Measurements from ENCODE around the gene MAZ.

Gene MAZ

GRCh38 chr16:29809850-29810698 is 3.7 kb downstream of the MAZ start:
- peak in 1 of 2 donors; percentile 68 for DNase-seq

- no peak for DNase-seq
Observed at GRCh38 chr16:29810699-29811169, 4.4 kb downstream of the MAZ start.

GRCh38 chr16:29811170-29811895 is 5.0 kb downstream of the MAZ start:
- DNase-seq, result peak; percentile 82 to 84

- DNase-seq, result peak; percentile 36 to 70
Observed at GRCh38 chr16:29811896-29812665, 5.8 kb downstream of the MAZ start, which contains the start of gene PRRT2. Gene PRRT2 (plus strand): TSS chr16:29812193. CDS start chr16:29813055, 862 bp downstream.

DNA sequence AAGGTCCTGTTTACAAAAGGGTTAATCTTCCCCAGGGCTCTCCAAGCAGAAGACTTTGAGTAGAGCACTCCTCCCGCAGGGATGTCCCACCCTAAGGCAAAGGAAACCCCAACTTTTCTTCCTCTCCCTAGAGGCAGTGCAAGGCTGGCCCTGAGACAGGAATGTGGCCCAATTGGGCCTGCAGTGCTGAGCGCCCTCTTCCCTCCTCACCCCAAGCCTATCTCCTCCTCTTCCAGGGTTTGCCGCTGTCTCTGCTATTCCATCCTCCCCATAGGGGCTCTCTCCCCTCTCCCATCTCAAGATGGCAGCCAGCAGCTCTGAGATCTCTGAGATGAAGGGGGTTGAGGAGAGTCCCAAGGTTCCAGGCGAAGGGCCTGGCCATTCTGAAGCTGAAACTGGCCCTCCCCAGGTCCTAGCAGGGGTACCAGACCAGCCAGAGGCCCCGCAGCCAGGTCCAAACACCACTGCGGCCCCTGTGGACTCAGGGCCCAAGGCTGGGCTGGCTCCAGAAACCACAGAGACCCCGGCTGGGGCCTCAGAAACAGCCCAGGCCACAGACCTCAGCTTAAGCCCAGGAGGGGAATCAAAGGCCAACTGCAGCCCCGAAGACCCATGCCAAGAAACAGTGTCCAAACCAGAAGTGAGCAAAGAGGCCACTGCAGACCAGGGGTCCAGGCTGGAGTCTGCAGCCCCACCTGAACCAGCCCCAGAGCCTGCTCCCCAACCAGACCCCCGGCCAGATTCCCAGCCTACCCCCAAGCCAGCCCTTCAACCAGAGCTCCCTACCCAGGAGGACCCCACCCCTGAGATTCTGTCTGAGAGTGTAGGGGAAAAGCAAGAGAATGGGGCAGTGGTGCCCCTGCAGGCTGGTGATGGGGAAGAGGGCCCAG is 6.7 kb downstream of the MAZ start:
- DNase-seq, result no peak

- DNase-seq, result no peak
Observed at GRCh38 chr16:29813644-29814562, 7.6 kb downstream of the MAZ start.

- no peak for DNase-seq
Observed at GRCh38 chr16:29814592-29814991, 8.3 kb downstream of the MAZ start.

DNA sequence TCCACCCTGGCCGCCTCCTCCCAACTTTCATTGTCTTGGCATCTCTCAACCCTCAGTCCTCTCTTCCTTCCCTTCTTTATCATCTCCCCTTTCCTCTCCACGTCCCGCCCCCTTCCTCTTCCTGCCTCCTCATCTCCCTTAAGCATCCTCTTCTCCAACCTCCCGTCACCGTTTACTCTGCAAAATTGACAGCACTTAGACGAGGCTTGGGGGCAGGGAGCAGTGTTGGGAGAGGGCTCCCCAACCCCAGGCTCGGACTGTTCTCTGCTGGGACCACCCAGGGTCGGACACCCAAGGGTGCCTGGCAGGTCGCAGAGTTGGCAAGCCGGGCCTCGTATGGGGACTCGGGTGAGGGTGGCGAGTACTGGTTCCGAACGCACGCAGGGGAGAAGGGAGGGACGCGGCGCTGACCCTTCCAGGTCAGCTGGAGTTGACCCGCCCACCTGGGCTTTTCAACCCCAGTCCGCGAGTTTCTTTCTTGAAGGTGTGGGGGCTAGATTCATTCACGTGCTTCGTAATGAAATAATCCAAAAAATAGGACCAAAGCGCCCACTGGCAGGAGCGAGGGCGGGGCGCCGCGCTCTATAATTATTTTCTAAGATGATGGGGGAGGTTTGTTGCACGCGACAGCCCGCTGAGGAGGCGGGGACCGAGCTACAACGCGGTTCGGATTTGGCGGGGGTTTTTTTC is 8.8 kb downstream of the MAZ start:
- no peak for DNase-seq

GRCh38 chr16:29815793-29816693 is 9.7 kb downstream of the MAZ start, which contains the start of gene PAGR1:
Gene PAGR1 (plus strand): TSS chr16:29816152. CDS start chr16:29816526, 374 bp downstream.
- peak; percentile 100 for DNase-seq

- DNase-seq, result peak; percentile 35 to 58
Observed at GRCh38 chr16:29816694-29817441, 10.5 kb downstream of the MAZ start.

DNA sequence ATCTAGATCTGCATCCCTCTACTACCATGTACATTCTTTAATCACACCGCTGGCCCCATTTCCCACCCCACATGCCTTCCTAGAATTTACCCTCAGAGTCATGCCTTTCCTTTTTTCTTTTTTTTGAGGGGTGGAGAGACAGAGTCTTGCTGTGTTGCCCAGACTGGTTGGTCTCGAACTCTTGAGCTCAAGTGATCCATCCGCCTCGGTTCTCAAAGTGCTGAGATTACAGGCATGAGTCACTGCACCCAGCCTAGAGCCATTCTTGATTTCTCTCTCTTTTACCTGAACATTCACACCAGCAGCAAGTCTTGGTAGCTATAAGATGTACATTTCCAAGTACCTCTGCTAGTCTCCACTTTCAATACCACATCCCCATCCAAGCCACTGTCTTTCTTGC is 11.8 kb downstream of the MAZ start:
- no peak for DNase-seq

DNA sequence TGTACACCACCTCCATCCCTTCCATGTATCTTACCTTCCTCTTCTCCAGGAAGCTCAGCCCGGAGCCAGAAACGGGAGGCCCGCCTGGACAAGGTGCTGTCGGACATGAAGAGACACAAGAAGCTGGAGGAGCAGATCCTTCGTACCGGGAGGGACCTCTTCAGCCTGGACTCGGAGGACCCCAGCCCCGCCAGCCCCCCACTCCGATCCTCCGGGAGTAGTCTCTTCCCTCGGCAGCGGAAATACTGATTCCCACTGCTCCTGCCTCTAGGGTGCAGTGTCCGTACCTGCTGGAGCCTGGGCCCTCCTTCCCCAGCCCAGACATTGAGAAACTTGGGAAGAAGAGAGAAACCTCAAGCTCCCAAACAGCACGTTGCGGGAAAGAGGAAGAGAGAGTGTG is 13.2 kb downstream of the MAZ start:
- DNase-seq, result no peak

DNA sequence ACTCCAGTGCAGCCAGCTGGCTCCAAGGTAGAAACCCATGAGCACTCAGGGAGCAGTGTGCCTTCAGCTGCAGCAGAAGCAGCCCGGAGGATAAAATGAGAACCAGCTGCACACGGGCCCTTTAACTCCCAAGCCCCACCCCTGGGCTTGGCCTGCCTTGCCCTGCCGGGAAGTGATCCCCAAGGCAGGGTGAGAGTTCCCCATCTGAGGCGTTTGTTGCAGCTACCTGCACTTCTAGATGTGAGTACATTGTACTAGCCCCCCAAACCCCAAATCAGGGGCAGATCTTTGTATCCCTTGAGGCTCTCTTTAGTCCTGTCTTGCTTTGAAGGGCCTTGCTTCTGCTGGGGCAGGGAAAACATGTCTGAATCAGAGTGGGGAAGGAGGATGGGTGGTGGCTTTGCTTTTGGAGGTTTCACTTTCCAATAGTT is 14.0 kb downstream of the MAZ start, which contains the start of gene MVP:
Gene MVP, plus strand, starts transcription at position 192 of the 431 bp plus-strand sequence. CDS start 10,088 bp downstream, outside the sequence.
- DNase-seq, result peak; percentile 76 to 79

DNA sequence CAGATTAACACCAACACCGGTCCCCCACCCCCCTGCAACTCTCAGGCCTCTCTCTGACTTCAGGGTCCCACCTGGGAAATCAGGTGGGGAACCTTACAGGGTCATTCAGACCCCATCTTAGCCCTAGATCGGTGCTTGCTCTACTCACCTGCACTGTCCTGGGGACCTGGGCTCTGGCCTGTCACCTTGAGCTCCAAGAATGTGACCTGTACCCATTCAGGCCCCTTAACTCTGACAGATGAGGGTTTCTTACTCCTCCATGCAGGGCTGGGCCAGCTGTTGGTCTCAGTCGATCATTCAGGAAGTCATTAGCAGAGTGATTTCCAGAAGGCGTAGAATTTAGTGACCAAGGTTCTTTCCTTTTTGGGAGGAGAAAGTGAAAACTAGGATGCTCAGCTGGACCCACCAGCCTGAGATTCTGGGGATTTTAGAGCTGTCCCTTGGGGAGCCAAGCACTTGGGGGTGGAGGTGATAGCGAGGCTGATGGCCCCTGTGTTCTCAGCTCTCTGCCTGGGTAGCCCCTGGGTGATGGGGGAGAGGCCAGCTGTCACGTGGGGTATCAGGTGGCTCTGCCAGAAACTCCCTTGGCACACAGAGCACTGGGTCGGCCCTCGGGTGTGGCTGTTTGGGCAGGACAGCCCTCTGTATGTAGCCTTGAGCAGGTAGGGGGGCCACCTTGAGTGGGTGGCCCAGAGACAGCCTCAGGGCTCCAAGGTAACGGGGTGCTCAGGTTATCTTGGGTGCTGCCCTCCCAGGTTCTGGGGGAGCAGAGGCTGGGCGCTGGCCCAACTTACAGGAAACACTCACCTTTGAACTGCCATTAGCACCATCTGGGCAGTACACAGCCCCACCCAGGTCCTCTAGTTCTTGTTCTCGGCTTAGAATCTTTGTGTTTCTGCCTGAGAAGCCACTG is 14.7 kb downstream of the MAZ start:
- peak; percentile 70 to 77 for DNase-seq

DNA sequence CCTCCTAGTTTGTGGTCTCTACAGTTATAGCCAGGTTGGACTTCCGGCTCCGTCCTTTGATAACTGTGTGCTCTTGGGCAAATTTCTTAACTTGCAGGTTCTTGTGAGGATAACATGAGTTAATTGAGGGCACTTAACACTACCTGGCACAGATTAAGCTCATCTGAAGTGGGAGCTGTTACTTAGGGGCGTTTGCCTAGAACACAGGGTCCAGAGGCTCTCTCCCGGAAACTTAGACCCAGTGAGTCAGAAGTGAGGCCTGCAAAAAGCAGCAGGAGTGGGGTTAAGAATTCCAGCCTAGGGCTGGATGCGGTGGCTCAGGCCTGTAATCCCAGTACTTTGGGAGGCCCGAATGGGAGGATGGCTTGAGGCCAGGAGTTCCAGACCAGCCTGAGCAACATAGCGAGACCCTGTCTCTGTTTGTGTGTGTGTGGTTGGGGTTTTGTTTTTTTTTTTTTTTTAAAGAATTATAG is 15.3 kb downstream of the MAZ start:
- no peak for DNase-seq

DNA sequence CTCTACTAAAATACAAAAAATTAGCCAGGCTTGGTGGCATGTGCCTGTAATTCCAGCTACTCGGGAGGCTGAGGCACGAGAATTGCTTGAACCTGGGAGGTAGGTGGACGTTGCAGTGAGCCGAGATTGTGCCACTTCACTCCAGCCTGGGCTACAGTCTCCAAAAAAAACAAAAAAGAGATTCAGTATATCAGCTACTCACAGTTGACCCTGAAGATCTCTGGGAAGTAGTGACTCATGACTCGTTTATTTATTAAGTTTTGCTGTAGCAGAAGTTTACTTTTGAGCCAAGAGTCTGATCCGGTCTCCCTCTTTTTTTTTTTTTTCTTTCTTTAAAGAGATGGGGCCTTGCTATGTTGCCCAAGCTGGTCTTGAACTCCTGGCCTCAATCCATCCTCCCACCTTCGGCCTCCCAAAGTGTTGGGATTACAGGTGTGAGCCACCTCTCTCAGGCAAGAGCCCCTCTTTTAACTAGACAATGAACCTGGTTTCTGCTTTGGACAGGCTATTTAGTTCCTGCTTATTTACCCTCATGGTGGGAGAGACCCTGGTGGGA is 18.3 kb downstream of the MAZ start:
- no peak for DNase-seq
